Activated T-helper 2 cell treated with anti-CD3 and anti-CD28 coated beads, Interferon-gamma antibody, Interleukin-2, Interleukin-4, amounts not matched to agents 10 μg/mL and 5 μg/mL and 100 μg/mL, durations not matched to agents 14 hours and 24 hours and 36 hours (primary cell): ENCODE measurements around the gene CSKMT. TPM values are rescaled to one million over a fixed set of nuclear protein-coding genes. Genes with fewer than 3 reads are reported as not detected.

Source experiments
- DNase-seq: peaks from one replicate; pipeline ENCODE4 v3.0.0; 2021; ENCODE audit warnings: low spot score
- H3K27ac Mint-ChIP-seq: one replicate; pipeline ENCODE4 v1.8.0; 2021; ENCODE audit warnings: mixed read lengths
- H3K27me3 Mint-ChIP-seq: one replicate; pipeline ENCODE4 v1.8.0; 2021; ENCODE audit warnings: low read depth, mixed read lengths
- H3K36me3 Mint-ChIP-seq: one replicate; pipeline ENCODE4 v1.8.0; 2021; ENCODE audit warnings: low read depth, mixed read lengths
- H3K4me1 Mint-ChIP-seq: one replicate; pipeline ENCODE4 v1.8.0; 2021; ENCODE audit warnings: low read depth, mixed read lengths
- H3K4me3 Mint-ChIP-seq: one replicate; pipeline ENCODE4 v1.8.0; 2021; ENCODE audit warnings: low read depth, mild to moderate bottlenecking, moderate library complexity, mixed read lengths
- H3K9me3 Mint-ChIP-seq: one replicate; pipeline ENCODE4 v1.8.0; 2021; ENCODE audit warnings: mixed read lengths
- intact Hi-C: fragments of 100-400 bp; cut with micrococcal nuclease; formaldehyde crosslinking; loops from one replicate; pipeline ENCODE4 v1.15.1; 2023
- total RNA-seq: library from RNA; stranded (reverse); gene quantifications from 2 replicates; pipeline ENCODE4 v1.2.3, GENCODE V29; 2022

Gene CSKMT
- total RNA-seq, 1 donor from 2014 or later: 47.2 TPM

GRCh38 chr11:62705880-62706849 is 41.1 kb downstream of the CSKMT start:
- peaks cover 38% of the 10 kb centered on the region for H3K36me3 Mint-ChIP-seq
- intact Hi-C loops: loop anchor here (5.0 kb wide), 1 partner anchor 126 kb away; the partner anchor contains the start of genes STX5 and TEX54
- H3K4me3 Mint-ChIP-seq: peak overlapping the region; percentile 90
- no peaks in the 10 kb centered on the region for H3K27me3 Mint-ChIP-seq
- DNase-seq: peak; percentile 89
- H3K4me1 Mint-ChIP-seq: peaks cover 37% of the 10 kb centered on the region
- H3K27ac Mint-ChIP-seq: peak overlapping the region; percentile 57
- H3K9me3 Mint-ChIP-seq: no peaks in the 10 kb centered on the region

- peaks cover 40% of the 10 kb centered on the region for H3K36me3 Mint-ChIP-seq
- peak overlapping the region; percentile 58 for H3K4me3 Mint-ChIP-seq
- no peaks in the 10 kb centered on the region for H3K27me3 Mint-ChIP-seq
- intact Hi-C loops: loop anchor here (5.0 kb wide), 1 partner anchor 125 kb away; the partner anchor contains the start of genes STX5 and TEX54
- H3K9me3 Mint-ChIP-seq: no peaks in the 10 kb centered on the region
- H3K27ac Mint-ChIP-seq: peak overlapping the region; percentile 14
- H3K4me1 Mint-ChIP-seq: peaks cover 37% of the 10 kb centered on the region
- no peak for DNase-seq
These were observed 41.7 kb downstream of the CSKMT start for GRCh38 chr11:62706850-62707247.

DNA sequence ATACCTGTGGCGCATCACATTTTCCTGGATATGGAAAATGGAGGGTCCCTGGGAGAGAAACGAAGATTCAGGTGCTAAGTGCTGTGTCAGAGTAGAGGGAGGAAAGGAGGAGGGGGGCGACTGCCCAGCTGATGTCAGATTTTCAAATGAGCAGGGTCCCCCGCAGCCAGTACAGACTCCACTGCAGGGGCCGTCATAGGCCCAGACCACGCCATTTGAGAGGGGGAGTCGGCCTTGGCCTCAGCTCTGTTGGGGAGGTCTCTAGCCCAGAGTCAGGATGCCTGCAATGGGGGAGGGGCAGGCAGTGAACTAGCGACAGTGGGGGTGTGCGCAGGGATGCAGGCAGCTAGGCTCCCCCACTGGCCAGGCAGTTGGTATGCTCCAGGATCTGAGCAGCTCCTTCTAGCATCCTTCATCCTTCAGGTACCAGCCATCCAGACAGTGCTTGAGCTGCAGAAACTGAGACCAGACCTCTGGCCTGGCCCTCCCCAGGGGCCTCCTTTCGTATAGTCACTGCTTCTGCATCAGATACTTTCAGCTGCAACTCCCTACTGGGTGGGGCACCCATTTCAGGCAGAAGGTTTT is 42.3 kb downstream of the CSKMT start, which contains the start of the genes BSCL2 and GNG3:
TSS of gene BSCL2 (minus strand) at position 148 of the 585 bp plus-strand sequence. CDS start 229 bp downstream, outside the sequence.
TSS of gene GNG3 (plus strand) at position 400 of the 585 bp plus-strand sequence. CDS start 620 bp downstream, outside the sequence.
- intact Hi-C loops: loop anchor here (5.0 kb wide), 1 partner anchor 125 kb away; the partner anchor contains the start of genes STX5 and TEX54
- no peak for DNase-seq
- H3K4me3 Mint-ChIP-seq: peak within 1 kb of the TSS; percentile 82
- no peaks in the 10 kb centered on the region for H3K27me3 Mint-ChIP-seq
- peaks cover 39% of the 10 kb centered on the region for H3K36me3 Mint-ChIP-seq
- H3K4me1 Mint-ChIP-seq: peaks cover 39% of the 10 kb centered on the region
- peak within 1 kb of the TSS; percentile 88 for H3K27ac Mint-ChIP-seq
- no peaks in the 10 kb centered on the region for H3K9me3 Mint-ChIP-seq

DNA sequence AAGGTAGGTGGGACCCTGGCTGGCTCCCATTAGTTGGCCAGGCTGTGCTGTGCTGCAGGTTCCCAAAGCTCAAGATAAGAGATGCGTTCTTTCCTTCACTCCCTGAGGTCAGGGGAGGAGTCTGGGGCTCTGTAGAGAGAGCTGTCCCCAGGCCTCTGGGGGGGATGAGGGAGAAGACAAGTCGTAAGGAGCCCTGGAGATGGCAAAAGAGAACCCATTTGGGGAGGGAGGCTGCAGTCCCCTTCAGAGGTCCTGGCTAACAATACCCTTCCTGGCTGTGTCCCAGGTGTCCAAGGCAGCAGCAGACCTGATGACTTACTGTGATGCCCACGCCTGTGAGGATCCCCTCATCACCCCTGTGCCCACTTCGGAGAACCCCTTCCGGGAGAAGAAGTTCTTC is 43.3 kb downstream of the CSKMT start:
- H3K4me3 Mint-ChIP-seq: peak overlapping the region; percentile 82
- intact Hi-C loops: loop anchor here (5.0 kb wide), 1 partner anchor 124 kb away; the partner anchor contains the start of genes STX5 and TEX54
- no peaks in the 10 kb centered on the region for H3K27me3 Mint-ChIP-seq
- H3K9me3 Mint-ChIP-seq: no peaks in the 10 kb centered on the region
- no peak for DNase-seq
- H3K4me1 Mint-ChIP-seq: peaks cover 47% of the 10 kb centered on the region
- H3K27ac Mint-ChIP-seq: peak overlapping the region; percentile 88
- H3K36me3 Mint-ChIP-seq: peaks cover 44% of the 10 kb centered on the region

GRCh38 chr11:62708793-62709192 is 43.7 kb downstream of the CSKMT start:
- H3K9me3 Mint-ChIP-seq: no peaks in the 10 kb centered on the region
- intact Hi-C loops: loop anchor here (1.0 to 5.0 kb wide), 6 partner anchors 19 to 173 kb away; partner anchors contain the start of genes GANAB, HNRNPUL2, STX5 and TAF6L

DNA sequence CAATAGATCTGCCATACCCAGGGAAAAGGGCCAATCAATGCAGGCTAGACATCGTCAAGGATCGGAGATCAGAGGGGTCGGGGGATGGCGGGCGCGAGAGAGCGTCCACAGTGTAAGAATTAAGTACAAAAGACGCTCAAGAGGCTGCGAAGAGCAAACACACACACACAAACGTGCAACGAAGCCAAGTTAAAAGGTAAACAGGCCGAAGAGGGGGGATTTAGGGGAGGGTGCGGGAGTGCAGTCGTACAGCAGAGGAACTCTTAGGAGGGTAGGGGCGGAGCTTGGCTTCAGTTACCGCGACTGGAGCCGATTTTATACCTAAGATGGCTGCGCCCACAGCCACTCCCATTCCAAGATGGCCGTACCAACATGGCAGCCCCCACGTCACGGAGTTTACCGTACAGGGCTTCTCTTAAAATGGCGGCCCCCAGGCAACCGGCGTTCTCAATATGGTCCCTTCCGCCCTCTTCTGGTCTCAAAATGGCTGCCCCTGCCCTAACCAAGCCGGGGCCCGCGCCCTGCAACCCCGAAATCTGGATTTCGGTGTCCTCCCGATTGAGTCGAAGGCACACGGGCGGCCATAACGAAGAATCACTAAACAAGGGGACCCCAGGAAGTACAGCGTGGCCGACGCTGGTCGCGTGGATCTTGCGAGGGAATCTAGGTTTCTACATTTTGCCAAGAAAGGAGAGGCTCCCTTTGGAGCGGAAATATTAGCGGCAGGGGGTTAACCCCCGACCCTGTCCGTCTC is 44.3 kb downstream of the CSKMT start:
- peak; percentile 94 for DNase-seq
- Mint-ChIP-seq H3K9me3 (no peaks in the 10 kb centered on the region), H3K36me3 (peaks cover 51% of the 10 kb centered on the region), H3K27me3 (no peaks in the 10 kb centered on the region), H3K4me1 (peaks cover 56% of the 10 kb centered on the region), H3K27ac (peak overlapping the region; percentile 88), H3K4me3 (peak overlapping the region; percentile 82)
- intact Hi-C loops: loop anchor here (1.0 to 5.0 kb wide), 6 partner anchors 18 to 172 kb away; partner anchors contain the start of genes GANAB, HNRNPUL2, STX5 and TAF6L

More at GRCh38 chr11:62708793-62709192, 43.7 kb downstream of the CSKMT start:
- Mint-ChIP-seq H3K36me3 (peaks cover 45% of the 10 kb centered on the region), H3K4me3 (peak overlapping the region; percentile 82), H3K4me1 (peaks cover 51% of the 10 kb centered on the region), H3K27ac (peak overlapping the region; percentile 88), H3K27me3 (no peaks in the 10 kb centered on the region)
- DNase-seq: peak; percentile 36

DNA sequence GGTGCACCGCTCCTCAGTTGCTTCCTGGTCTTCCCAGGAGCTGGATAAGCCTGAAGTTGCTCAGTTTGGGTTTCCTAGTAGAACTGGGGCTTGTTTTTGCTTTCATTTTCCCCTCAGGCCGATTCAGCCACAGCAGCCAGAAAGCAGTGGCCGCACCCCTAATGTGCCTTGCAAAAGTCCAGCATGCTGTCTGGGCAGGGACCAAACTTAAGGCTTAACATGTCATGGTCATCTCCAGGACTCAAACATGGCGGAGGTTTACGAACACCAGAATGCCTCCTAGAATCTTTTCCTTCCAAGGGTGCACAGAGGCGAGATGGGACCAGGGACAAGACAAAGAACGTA is 44.9 kb downstream of the CSKMT start:
- Mint-ChIP-seq H3K36me3 (peaks cover 51% of the 10 kb centered on the region), H3K27me3 (no peaks in the 10 kb centered on the region)

DNA sequence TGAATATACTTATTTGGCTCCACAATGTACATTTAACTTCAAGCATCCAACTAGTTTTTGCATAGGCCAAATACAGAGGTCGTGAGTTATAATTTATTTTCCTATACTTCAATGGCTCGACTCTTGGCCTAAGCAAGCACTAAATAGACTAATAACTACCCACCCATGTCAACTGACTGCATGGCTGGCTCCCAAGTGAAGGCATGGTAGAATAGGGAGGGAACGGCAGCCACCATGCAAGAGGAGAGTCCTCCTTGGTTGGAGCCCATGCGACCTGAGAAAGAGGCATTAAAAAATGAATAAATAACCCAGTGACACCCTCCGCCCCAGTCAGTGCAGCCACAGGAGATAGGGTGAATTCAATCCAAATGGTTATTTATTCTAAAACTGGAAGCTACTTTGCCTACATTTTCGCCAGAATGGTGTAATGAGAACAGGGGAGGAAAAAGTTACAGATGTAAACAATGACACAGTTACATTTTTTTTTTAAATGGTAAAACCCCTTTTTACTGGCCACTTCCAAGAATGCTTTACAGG is 47.2 kb downstream of the CSKMT start:
- H3K36me3 Mint-ChIP-seq: peaks cover 70% of the 10 kb centered on the region
- H3K4me1 Mint-ChIP-seq: peaks cover 58% of the 10 kb centered on the region
- no peak for DNase-seq
- H3K4me3 Mint-ChIP-seq: peak overlapping the region; percentile 27
- intact Hi-C loops: loop anchor here (2.0 kb wide), 1 partner anchor 42 kb away; the partner anchor contains the start of gene UQCC3
- H3K9me3 Mint-ChIP-seq: no peaks in the 10 kb centered on the region
- H3K27me3 Mint-ChIP-seq: no peaks in the 10 kb centered on the region
- H3K27ac Mint-ChIP-seq: peak overlapping the region; percentile 87

More for the DNA sequence above, 44.9 kb downstream of the CSKMT start:
- Mint-ChIP-seq H3K4me3 (peak overlapping the region; percentile 82), H3K27ac (peak overlapping the region; percentile 88), H3K4me1 (peaks cover 60% of the 10 kb centered on the region), H3K9me3 (no peaks in the 10 kb centered on the region)
- intact Hi-C loops: no loop called here
- DNase-seq: no peak

DNA sequence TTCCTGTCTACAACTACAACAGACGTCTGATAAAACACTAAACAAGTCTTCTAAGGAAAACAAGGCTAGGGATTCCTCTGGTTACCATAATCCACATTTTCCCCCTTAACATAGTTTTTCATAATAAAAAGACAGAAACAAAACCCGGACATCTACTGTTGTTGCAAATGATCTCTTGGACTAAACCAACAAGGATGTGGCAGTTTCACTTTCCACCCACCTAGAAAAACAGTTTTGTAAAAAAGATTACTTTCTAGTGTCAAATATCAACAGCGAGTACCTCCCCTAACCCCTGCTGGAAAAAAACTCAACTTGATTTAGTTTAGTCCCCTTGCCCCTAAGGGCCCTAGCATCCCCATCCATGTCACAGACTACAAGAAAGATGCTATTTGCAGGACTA is 47.7 kb downstream of the CSKMT start:
- peak overlapping the region; percentile 87 for H3K27ac Mint-ChIP-seq
- H3K4me1 Mint-ChIP-seq: peaks cover 58% of the 10 kb centered on the region
- peaks cover 74% of the 10 kb centered on the region for H3K36me3 Mint-ChIP-seq
- no peaks in the 10 kb centered on the region for H3K9me3 Mint-ChIP-seq
- H3K4me3 Mint-ChIP-seq: peak overlapping the region; percentile 27
- intact Hi-C loops: loop anchor here (2.0 kb wide), 1 partner anchor 42 kb away; the partner anchor contains the start of gene UQCC3
- H3K27me3 Mint-ChIP-seq: no peaks in the 10 kb centered on the region
- DNase-seq: no peak

DNA sequence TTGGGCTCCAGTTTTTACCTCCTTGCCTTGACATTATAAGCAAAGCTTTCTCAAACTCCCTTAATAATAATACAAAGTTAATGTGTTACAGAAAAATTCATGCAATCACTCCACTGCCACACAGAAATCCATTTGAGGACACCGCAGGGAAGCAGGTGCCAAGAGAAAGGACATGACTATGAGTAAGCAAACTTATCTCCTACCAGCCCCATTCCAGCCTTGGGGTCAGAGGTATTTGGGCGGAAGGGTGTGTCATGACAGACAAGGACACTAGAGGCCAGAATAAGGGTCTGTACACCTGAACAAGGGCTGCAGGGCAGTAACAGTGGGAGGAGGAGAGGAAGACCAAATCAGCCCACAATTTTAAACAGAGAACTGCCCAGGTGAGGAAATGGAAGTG is 48.2 kb downstream of the CSKMT start:
- H3K4me1 Mint-ChIP-seq: peaks cover 57% of the 10 kb centered on the region
- H3K4me3 Mint-ChIP-seq: peak overlapping the region; percentile 24
- H3K27me3 Mint-ChIP-seq: no peaks in the 10 kb centered on the region
- H3K36me3 Mint-ChIP-seq: peaks cover 78% of the 10 kb centered on the region
- intact Hi-C loops: loop anchor here (2.0 kb wide), 1 partner anchor 43 kb away; the partner anchor contains the start of gene UQCC3
- H3K27ac Mint-ChIP-seq: peak overlapping the region; percentile 87
- no peaks in the 10 kb centered on the region for H3K9me3 Mint-ChIP-seq
- no peak for DNase-seq

GRCh38 chr11:62715150-62716130 is 50.3 kb downstream of the CSKMT start:
- Mint-ChIP-seq H3K9me3 (no peaks in the 10 kb centered on the region), H3K4me1 (peaks cover 56% of the 10 kb centered on the region), H3K36me3 (peaks cover 90% of the 10 kb centered on the region), H3K4me3 (no peak overlapping the region), H3K27me3 (no peaks in the 10 kb centered on the region), H3K27ac (peak overlapping the region; percentile 57)
- intact Hi-C loops: no loop called here
- no peak for DNase-seq
